Measurements from ENCODE around the gene MYL6B.
A peak's percentile ranks its signal among the peaks of the same experiment; 100 is the strongest.

MYL6B gene

DNA sequence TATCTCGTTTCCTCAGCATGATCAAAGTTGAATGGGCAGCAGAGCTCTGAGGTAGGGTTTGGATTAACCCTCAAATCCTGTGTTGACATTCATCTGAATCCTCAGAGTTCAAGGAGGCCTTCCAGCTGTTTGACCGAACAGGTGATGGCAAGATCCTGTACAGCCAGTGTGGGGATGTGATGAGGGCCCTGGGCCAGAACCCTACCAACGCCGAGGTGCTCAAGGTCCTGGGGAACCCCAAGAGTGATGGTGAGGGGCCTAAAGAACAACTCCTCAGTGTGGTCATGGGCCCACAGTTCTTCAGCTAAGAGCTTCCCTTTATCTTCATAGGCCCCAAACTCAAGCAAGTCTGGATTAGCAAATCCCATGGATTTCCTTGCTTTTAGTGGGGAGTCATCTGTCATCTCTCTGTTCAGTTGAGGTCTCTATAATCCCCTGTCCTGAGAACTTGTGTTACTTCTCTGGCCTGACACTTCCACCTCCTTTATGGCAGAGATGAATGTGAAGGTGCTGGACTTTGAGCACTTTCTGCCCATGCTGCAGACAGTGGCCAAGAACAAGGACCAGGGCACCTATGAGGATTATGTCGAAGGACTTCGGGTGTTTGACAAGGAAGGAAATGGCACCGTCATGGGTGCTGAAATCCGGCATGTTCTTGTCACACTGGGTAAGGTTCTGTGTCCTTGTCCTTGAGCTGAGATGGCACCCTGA, 7.2 kb downstream of the MYL6B start:
- peak overlapping the region in 6 of 7 experiments; percentile 71 to 99 (median 96) for H3K4me3 ChIP-seq (ENCODE audit: control insufficient read depth in 1 of 7, extremely low read depth in 1 of 7, insufficient read depth in 4 of 7, low read depth in 2 of 7, low read length in 6 of 7)
- no peaks in the 10 kb centered on the region for H3K27me3 ChIP-seq (replicated peaks in 2 of 5; ENCODE audit: control insufficient read depth in 4 of 5, insufficient read depth in 5 of 5, low read length in 4 of 5)
- peaks cover 0 to 61% (median 52%) of the 10 kb centered on the region in 4 experiments for H3K36me3 ChIP-seq (ENCODE audit: control insufficient read depth in 4 of 4, insufficient read depth in 4 of 4, low read length in 3 of 4)
- H3K9me3 ChIP-seq (ENCODE audit: control extremely low read depth in 1 of 5, control insufficient read depth in 4 of 5, insufficient read depth in 2 of 5, low read depth in 1 of 5, low read length in 4 of 5): no peaks in the 10 kb centered on the region
- WGBS (ENCODE audit: insufficient coverage): 64% methylated on average over 4 of the region's 8 CpGs
- H3K27ac ChIP-seq (ENCODE audit: insufficient read depth in 1 of 2, low read depth in 1 of 2, low read length in 2 of 2, poor library complexity in 1 of 2, severe bottlenecking in 2 of 2): peak overlapping the region; percentile 94 to 98
- peaks cover 10 to 35% (median 31%) of the 10 kb centered on the region in 4 experiments for H3K4me1 ChIP-seq (ENCODE audit: control extremely low read depth in 1 of 4, control insufficient read depth in 4 of 4, insufficient read depth in 4 of 4, low read length in 3 of 4)
- ChIA-PET CTCF (interaction anchor here (0.8 to 5.6 kb wide), 12 partner anchors 12 to 41 kb away, joined by 3 to 36 read pairs (median 4); partner anchors contain the start of genes ESYT1, SMARCC2 and ZC3H10), POLR2A (interaction anchor here (0.5 to 2.6 kb wide), 5 partner anchors 10 to 52 kb away, joined by 3 to 24 read pairs (median 4); partner anchors contain the start of genes ESYT1 and ZC3H10)
- no peak for DNase-seq

DNA sequence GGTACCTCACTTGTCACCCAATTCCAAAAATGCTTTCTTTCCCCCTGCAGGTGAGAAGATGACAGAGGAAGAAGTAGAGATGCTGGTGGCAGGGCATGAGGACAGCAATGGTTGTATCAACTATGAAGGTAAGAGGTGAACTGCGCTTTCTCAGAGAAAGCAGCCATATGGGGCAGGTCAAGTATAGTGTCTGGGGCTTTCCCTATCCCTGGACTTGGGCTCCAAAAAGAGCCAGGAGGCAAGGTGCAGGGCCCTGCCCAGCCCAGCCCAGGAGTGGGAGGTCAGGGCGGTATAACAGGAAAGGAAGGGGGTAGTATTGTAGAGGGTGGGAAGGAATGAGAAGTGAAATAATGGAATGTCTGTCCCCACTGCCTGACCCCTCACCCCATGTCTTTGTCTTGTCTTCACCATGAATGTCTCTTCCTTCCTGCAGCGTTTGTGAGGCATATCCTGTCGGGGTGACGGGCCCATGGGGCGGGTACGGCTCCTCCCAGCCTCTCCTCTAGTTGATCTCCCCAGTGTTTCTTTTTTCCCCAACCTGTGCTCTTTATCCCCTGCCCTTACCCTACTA, 7.9 kb downstream of the MYL6B start:
- peaks cover 0 to 64% (median 56%) of the 10 kb centered on the region in 4 experiments for H3K36me3 ChIP-seq (ENCODE audit: control insufficient read depth in 4 of 4, insufficient read depth in 4 of 4, low read length in 3 of 4)
- H3K4me3 ChIP-seq (ENCODE audit: control insufficient read depth in 1 of 7, extremely low read depth in 1 of 7, insufficient read depth in 4 of 7, low read depth in 2 of 7, low read length in 6 of 7): peak overlapping the region in 5 of 7 experiments; percentile 41 to 98 (median 91)
- H3K4me1 ChIP-seq (ENCODE audit: control extremely low read depth in 1 of 4, control insufficient read depth in 4 of 4, insufficient read depth in 4 of 4, low read length in 3 of 4): peaks cover 10 to 35% (median 31%) of the 10 kb centered on the region in 4 experiments
- no peaks in the 10 kb centered on the region for H3K27me3 ChIP-seq (replicated peaks in 2 of 5; ENCODE audit: control insufficient read depth in 4 of 5, insufficient read depth in 5 of 5, low read length in 4 of 5)
- peak overlapping the region in 1 of 2 experiments; percentile 98 for H3K27ac ChIP-seq (ENCODE audit: insufficient read depth in 1 of 2, low read depth in 1 of 2, low read length in 2 of 2, poor library complexity in 1 of 2, severe bottlenecking in 2 of 2)
- WGBS (ENCODE audit: insufficient coverage): 65% methylated on average over 5 of the region's 7 CpGs
- ChIA-PET POLR2A (interaction anchor here (1.0 to 1.2 kb wide), 2 partner anchors 28 to 32 kb away, joined by 4 to 6 read pairs; partner anchors contain the start of gene ESYT1), CTCF (interaction anchor here (0.6 to 5.6 kb wide), 10 partner anchors 9 to 69 kb away, joined by 3 to 36 read pairs (median 4); partner anchors contain the start of genes SMARCC2 and ZC3H10)
- DNase-seq: no peak
- no peaks in the 10 kb centered on the region for H3K9me3 ChIP-seq (ENCODE audit: control extremely low read depth in 1 of 5, control insufficient read depth in 4 of 5, insufficient read depth in 2 of 5, low read depth in 1 of 5, low read length in 4 of 5)

DNA sequence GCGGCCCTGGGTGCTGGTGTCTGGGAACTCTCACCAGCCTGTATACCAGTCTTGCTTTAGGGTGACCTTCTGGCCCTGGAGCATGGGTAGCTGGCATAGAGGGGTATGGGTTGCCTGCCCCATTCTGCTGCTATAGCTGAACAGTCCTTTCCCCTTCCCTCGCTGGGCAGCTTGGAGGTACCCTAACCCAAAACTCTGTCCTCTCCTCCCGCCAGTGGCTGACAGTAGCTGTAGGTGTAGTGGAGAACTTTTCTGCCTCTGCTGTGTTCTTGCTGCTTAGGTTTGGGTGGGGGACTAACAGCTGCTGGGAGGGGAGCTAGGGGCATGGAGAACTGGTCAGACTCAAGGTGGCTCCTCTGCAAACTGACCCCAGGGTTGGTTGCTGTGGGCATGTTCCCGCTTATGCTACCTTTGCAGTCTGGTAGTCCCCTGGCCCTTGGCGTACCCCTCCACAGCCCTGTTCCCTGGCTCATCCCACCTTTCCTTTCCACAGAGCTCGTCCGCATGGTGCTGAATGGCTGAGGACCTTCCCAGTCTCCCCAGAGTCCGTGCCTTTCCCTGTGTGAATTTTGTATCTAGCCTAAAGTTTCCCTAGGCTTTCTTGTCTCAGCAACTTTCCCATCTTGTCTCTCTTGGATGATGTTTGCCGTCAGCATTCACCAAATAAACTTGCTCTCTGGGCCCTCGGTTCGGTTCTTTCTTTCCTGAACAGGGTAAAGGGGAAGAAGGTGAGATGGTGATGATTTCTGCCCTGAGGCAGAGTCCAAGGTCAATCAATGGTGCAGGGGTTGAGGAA, 8.7 kb downstream of the MYL6B start:
- 96% methylated on average over 6 of the region's 11 CpGs for WGBS (ENCODE audit: insufficient coverage)
- Histone ChIP-seq H3K27me3 (replicated peaks in 2 of 5; ENCODE audit: control insufficient read depth in 4 of 5, insufficient read depth in 5 of 5, low read length in 4 of 5) (no peaks in the 10 kb centered on the region), H3K4me1 (ENCODE audit: control extremely low read depth in 1 of 4, control insufficient read depth in 4 of 4, insufficient read depth in 4 of 4, low read length in 3 of 4) (peaks cover 10 to 35% (median 31%) of the 10 kb centered on the region in 4 experiments), H3K27ac (ENCODE audit: insufficient read depth in 1 of 2, low read depth in 1 of 2, low read length in 2 of 2, poor library complexity in 1 of 2, severe bottlenecking in 2 of 2) (peak overlapping the region in 1 of 2 experiments; percentile 98), H3K4me3 (ENCODE audit: control insufficient read depth in 1 of 7, extremely low read depth in 1 of 7, insufficient read depth in 4 of 7, low read depth in 2 of 7, low read length in 6 of 7) (peak overlapping the region in 1 of 7 experiments; percentile 41), H3K9me3 (ENCODE audit: control extremely low read depth in 1 of 5, control insufficient read depth in 4 of 5, insufficient read depth in 2 of 5, low read depth in 1 of 5, low read length in 4 of 5) (no peaks in the 10 kb centered on the region), H3K36me3 (ENCODE audit: control insufficient read depth in 4 of 4, insufficient read depth in 4 of 4, low read length in 3 of 4) (peaks cover 2 to 65% (median 58%) of the 10 kb centered on the region in 4 experiments)
- POLR2A ChIA-PET: interaction anchor here (0.6 to 1.4 kb wide), 4 partner anchors 10 to 61 kb away, joined by 4 to 6 read pairs (median 4); partner anchors contain the start of genes ESYT1 and RNF41
- DNase-seq: no peak
- CTCF ChIA-PET: interaction anchor here (0.6 to 6.0 kb wide), 13 partner anchors 8 to 69 kb away, joined by 3 to 47 read pairs (median 4); partner anchors contain the start of genes ESYT1, SMARCC2 and ZC3H10

DNA sequence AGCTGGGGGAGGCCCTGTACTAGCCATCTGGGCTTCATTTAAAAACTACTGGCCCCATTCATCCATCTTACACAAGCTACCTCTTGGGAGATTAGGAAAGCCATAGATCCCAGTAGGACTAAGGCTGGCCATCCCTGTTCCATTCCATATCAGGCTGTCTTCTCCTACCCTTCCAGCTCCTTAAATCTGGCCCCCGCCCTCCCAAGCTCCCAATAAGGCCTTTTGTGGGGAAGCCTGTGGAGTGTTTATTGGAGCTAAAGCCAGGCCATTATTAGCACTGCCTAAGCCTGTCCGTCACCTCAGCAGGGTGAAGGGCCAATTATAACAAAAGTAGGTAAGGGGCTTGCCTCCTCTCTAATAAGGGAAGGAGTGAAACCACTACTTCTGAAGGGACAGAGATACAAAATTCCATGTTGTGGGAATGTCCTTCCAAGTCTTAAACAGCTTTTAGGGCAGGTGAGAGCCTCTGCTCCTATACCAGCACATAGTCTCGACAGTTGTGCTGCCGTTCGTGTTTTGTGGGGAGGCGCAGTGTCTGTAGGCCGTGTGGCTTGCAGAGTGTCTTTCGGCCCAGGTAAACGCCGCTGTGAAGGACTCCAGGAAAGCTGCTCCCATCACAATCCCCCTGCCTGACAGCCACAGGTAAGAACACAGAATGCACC, 9.4 kb downstream of the MYL6B start:
- ChIA-PET POLR2A (interaction anchor here (0.6 to 1.8 kb wide), 6 partner anchors 16 to 610 kb away, joined by 3 to 6 read pairs (median 4); partner anchors contain the start of genes ESYT1 and RNF41), CTCF (interaction anchor here (0.7 to 6.0 kb wide), 13 partner anchors 7 to 96 kb away, joined by 3 to 47 read pairs (median 5); partner anchors contain the start of genes ANKRD52, ESYT1, SMARCC2 and ZC3H10)
- Histone ChIP-seq H3K36me3 (ENCODE audit: control insufficient read depth in 4 of 4, insufficient read depth in 4 of 4, low read length in 3 of 4) (peaks cover 2 to 70% (median 60%) of the 10 kb centered on the region in 4 experiments), H3K27ac (ENCODE audit: insufficient read depth in 1 of 2, low read depth in 1 of 2, low read length in 2 of 2, poor library complexity in 1 of 2, severe bottlenecking in 2 of 2) (no peak overlapping the region), H3K4me3 (ENCODE audit: control insufficient read depth in 1 of 7, extremely low read depth in 1 of 7, insufficient read depth in 4 of 7, low read depth in 2 of 7, low read length in 6 of 7) (no peak overlapping the region), H3K27me3 (replicated peaks in 2 of 5; ENCODE audit: control insufficient read depth in 4 of 5, insufficient read depth in 5 of 5, low read length in 4 of 5) (no peaks in the 10 kb centered on the region), H3K4me1 (ENCODE audit: control extremely low read depth in 1 of 4, control insufficient read depth in 4 of 4, insufficient read depth in 4 of 4, low read length in 3 of 4) (peaks cover 10 to 33% (median 30%) of the 10 kb centered on the region in 4 experiments), H3K9me3 (ENCODE audit: control extremely low read depth in 1 of 5, control insufficient read depth in 4 of 5, insufficient read depth in 2 of 5, low read depth in 1 of 5, low read length in 4 of 5) (no peaks in the 10 kb centered on the region)
- no peak for DNase-seq
- 98% methylated on average over 6 of the region's 10 CpGs for WGBS (ENCODE audit: insufficient coverage)

DNA sequence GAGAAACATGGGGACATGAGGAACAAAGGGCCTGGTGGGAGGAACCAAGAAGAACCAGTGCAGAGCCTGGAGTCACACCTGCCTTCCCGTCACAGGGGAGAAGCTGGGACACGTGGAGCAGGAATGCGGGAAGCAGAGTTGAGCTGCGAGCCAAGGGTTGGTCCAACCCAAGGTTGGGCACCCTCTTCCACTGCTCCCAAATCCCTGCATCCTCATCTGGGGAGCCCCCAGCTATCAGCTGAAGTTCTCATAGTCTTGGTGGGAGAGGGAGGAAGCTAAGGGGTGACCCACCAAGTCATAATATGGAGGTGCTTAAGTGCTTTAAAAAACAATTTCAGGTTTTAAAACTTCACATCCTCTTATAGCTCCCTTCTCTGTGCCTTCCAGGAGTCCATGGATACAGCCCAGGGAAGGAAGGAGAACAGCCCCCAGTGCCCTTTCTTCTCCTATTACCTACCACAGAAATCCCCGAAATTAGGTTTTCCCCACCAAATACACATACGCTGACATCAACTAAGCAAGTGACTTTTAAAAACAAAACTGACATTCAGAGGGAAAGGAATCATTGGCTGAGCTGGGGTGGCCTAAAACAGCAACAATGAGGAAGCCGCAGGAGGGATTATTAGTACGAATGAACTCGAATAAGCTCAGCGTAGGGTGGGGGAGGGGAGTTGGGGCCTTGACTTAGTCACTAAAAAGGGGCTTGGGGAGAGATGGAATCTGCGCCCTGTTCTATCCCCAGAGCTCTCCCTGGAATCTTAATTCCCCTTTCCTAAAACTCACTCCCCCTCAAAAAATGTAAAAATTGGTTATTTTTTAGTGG, 10.3 kb downstream of the MYL6B start:
- WGBS (ENCODE audit: insufficient coverage): 92% methylated on average over 5 of the region's 11 CpGs
- Histone ChIP-seq H3K4me1 (ENCODE audit: control extremely low read depth in 1 of 4, control insufficient read depth in 4 of 4, insufficient read depth in 4 of 4, low read length in 3 of 4) (peaks cover 10 to 25% (median 22%) of the 10 kb centered on the region in 4 experiments), H3K4me3 (ENCODE audit: control insufficient read depth in 1 of 7, extremely low read depth in 1 of 7, insufficient read depth in 4 of 7, low read depth in 2 of 7, low read length in 6 of 7) (no peak overlapping the region), H3K36me3 (ENCODE audit: control insufficient read depth in 4 of 4, insufficient read depth in 4 of 4, low read length in 3 of 4) (peaks cover 2 to 78% (median 63%) of the 10 kb centered on the region in 4 experiments), H3K27me3 (replicated peaks in 2 of 5; ENCODE audit: control insufficient read depth in 4 of 5, insufficient read depth in 5 of 5, low read length in 4 of 5) (no peaks in the 10 kb centered on the region), H3K9me3 (ENCODE audit: control extremely low read depth in 1 of 5, control insufficient read depth in 4 of 5, insufficient read depth in 2 of 5, low read depth in 1 of 5, low read length in 4 of 5) (no peaks in the 10 kb centered on the region), H3K27ac (ENCODE audit: insufficient read depth in 1 of 2, low read depth in 1 of 2, low read length in 2 of 2, poor library complexity in 1 of 2, severe bottlenecking in 2 of 2) (peak overlapping the region in 1 of 2 experiments; percentile 20)
- ChIA-PET POLR2A (interaction anchor here (0.6 to 1.8 kb wide), 8 partner anchors 13 to 609 kb away, joined by 3 to 5 read pairs (median 4); partner anchors contain the start of genes ESYT1 and ZC3H10), CTCF (interaction anchor here (0.9 to 6.0 kb wide), 8 partner anchors 8 to 96 kb away, joined by 3 to 47 read pairs (median 5); partner anchors contain the start of genes ANKRD52, SMARCC2 and ZC3H10)
- DNase-seq: peak in 1 of 3 donors; percentile 20
